Measurements from ENCODE around the gene KIF1B. TPM values are rescaled to one million over a fixed set of nuclear protein-coding genes. Genes with fewer than 3 reads are reported as not detected.

Gene KIF1B
- total and polyA plus RNA-seq, 2 donors (not counting 1 experiment from before 2014, with no cell fraction given): 3.5 to 16.4 TPM

- peaks cover 22% of the 10 kb centered on the region for H3K4me1 Mint-ChIP-seq
- no peaks in the 10 kb centered on the region for H3K27me3 Mint-ChIP-seq
- no peaks in the 10 kb centered on the region for H3K27me3 ChIP-seq (replicated peaks in 1 of 4; ENCODE audit: control extremely low read depth in 1 of 4, control insufficient read depth in 3 of 4, insufficient read depth in 4 of 4, low read length in 3 of 4)
- H4K20me1 ChIP-seq (ENCODE audit: control insufficient read depth, insufficient read depth, low read length, poor library complexity, severe bottlenecking): peaks cover 4% of the 10 kb centered on the region
- H3K9ac ChIP-seq (ENCODE audit: low read length): peak within 1 kb of the TSS; percentile 76
- H3K27ac Mint-ChIP-seq: peak within 1 kb of the TSS; percentile 93
- H3K4me3 ChIP-seq (ENCODE audit: control extremely low read depth in 1 of 5, extremely low read depth in 1 of 5, insufficient read depth in 1 of 5, low read depth in 2 of 5, low read length in 4 of 5): peak within 1 kb of the TSS; percentile 62 to 84 (median 76)
- H3K27ac ChIP-seq (ENCODE audit: low read length in 2 of 2): peak within 1 kb of the TSS; percentile 78 to 84
- peaks cover 11% of the 10 kb centered on the region for H3K79me2 ChIP-seq (ENCODE audit: control insufficient read depth, insufficient read depth, low read length)
- H3K36me3 ChIP-seq (replicated peaks in 1 of 2; ENCODE audit: control extremely low read depth in 1 of 2, control insufficient read depth in 1 of 2, extremely low read depth in 1 of 2, insufficient read depth in 2 of 2, low read length in 1 of 2): peaks cover 0 to 9% of the 10 kb centered on the region in 2 experiments
- TF ChIP-seq CTCF (IDR thresholded peaks at IDR 0.05) (no peak), EZH2 (IDR thresholded peaks at IDR 0.05; ENCODE audit: borderline replicate concordance, insufficient read depth, low read depth, low read length, poor library complexity, severe bottlenecking) (no peak)
- peaks cover 9 to 17% of the 10 kb centered on the region in 2 donors for H3K4me1 ChIP-seq (ENCODE audit: control insufficient read depth in 2 of 2, insufficient read depth in 2 of 2, low read length in 2 of 2)
- DNase-seq (peak; percentile 97), ATAC-seq (ENCODE audit: low read depth) (peak; percentile 94)
- H3K4me2 ChIP-seq (replicated peaks; ENCODE audit: low read depth, low read length, poor library complexity, severe bottlenecking): peak within 1 kb of the TSS; percentile 91
- intact Hi-C loops (cut with micrococcal nuclease): loop anchor here (1.0 to 10.0 kb wide), 5 partner anchors 11 to 367 kb away; partner anchors contain the start of genes CENPS and UBE4B
- H2AFZ ChIP-seq (ENCODE audit: insufficient read depth, low read depth, low read length, poor library complexity, severe bottlenecking): peak within 1 kb of the TSS; percentile 95
- under 1% methylated on average over 76 of the region's 76 CpGs for WGBS (ENCODE audit: insufficient coverage)
- ChIA-PET CTCF (interaction anchor here (0.6 to 3.1 kb wide), 7 partner anchors 10 to 189 kb away, joined by 3 to 18 read pairs (median 6); partner anchors contain the start of genes CENPS and KIF1B), POLR2A (interaction anchor here (0.9 to 1.8 kb wide), 6 partner anchors 11 to 190 kb away, joined by 3 to 10 read pairs (median 4); partner anchors contain the start of gene PEX14)
- H3K4me3 Mint-ChIP-seq: peak within 1 kb of the TSS; percentile 96
- no peaks in the 10 kb centered on the region for H3K9me3 Mint-ChIP-seq (ENCODE audit: insufficient read depth)
- H3K9me3 ChIP-seq (ENCODE audit: control extremely low read depth in 1 of 3, control insufficient read depth in 2 of 3, insufficient read depth in 1 of 3, low read length in 2 of 3): peaks cover 0 to 3% (median 0%) of the 10 kb centered on the region in 3 donors
Observed at GRCh38 chr1:10398734-10399443, 188.5 kb downstream of the KIF1B start, which contains the start of gene PGD. PGD (plus strand) TSS chr1:10399064; CDS start chr1:10399118, 54 bp downstream.

Measured in B cell (primary cell).